OCI-LY1 (cell line): ENCODE data around the gene TMC5.

ENCODE experiments used
- H2AFZ ChIP-seq: fragments of 200-600 bp; sonication (generic), shearing (Covaris generic); 2 replicates; pipeline ENCODE4 v1.6.0; 2014; ENCODE audit warnings: antibody characterized with exemption, mild to moderate bottlenecking, low read length
- H3F3A ChIP-seq: fragments of 200-600 bp; sonication (generic), shearing (Covaris generic); 2 replicates; pipeline ENCODE4 v1.6.0; 2014; ENCODE audit warnings: mild to moderate bottlenecking, antibody characterized with exemption, low read length, moderate library complexity; ENCODE audit not compliant: insufficient read depth
- H3K27ac ChIP-seq: fragments of 200-600 bp; sonication (generic); 2 replicates; pipeline ENCODE4 v1.5.1; 2014; ENCODE audit warnings: low read length, mixed run types, mild to moderate bottlenecking, low read depth; ENCODE audit not compliant: poor library complexity, severe bottlenecking
- H3K27me3 ChIP-seq: fragments of 200-600 bp; sonication (generic); 2 replicates; pipeline ENCODE4 v1.6.0; 2014; ENCODE audit warnings: antibody characterized with exemption, mild to moderate bottlenecking, low read length, moderate library complexity; ENCODE audit not compliant: insufficient read depth
- H3K36me3 ChIP-seq: fragments of 200-600 bp; sonication (generic); 2 replicates; pipeline ENCODE4 v1.6.1; 2014; ENCODE audit warnings: mild to moderate bottlenecking, antibody characterized with exemption, low read length, moderate library complexity, mixed read lengths; ENCODE audit not compliant: insufficient read depth
- H3K4me1 ChIP-seq: fragments of 200-600 bp; sonication (generic); 2 replicates; pipeline ENCODE4 v1.5.1; 2014; ENCODE audit warnings: mild to moderate bottlenecking, low read length, moderate library complexity; ENCODE audit not compliant: insufficient read depth, severe bottlenecking
- H3K4me2 ChIP-seq: fragments of 200-600 bp; sonication (generic), shearing (Covaris generic); 2 replicates; pipeline ENCODE4 v1.6.1; 2014; ENCODE audit warnings: low read length
- H3K4me3 ChIP-seq: fragments of 200-600 bp; sonication (generic); 2 replicates; pipeline ENCODE4 v1.5.1; 2014; ENCODE audit warnings: low read length, low read depth, mild to moderate bottlenecking, mixed read lengths; ENCODE audit not compliant: poor library complexity, severe bottlenecking
- H3K79me2 ChIP-seq: fragments of 200-600 bp; shearing (Covaris generic); 2 replicates; pipeline ENCODE4 v1.6.1; 2016; ENCODE audit warnings: mixed run types, low read length, mixed read lengths; ENCODE audit not compliant: insufficient read depth
- H3K9ac ChIP-seq: fragments of 200-600 bp; sonication (generic), shearing (Covaris generic); 2 replicates; pipeline ENCODE4 v1.6.1; 2014; ENCODE audit warnings: mild to moderate bottlenecking, low read length, mixed read lengths
- H3K9me2 ChIP-seq: fragments of 200-600 bp; sonication (generic), shearing (Covaris generic); 2 replicates; pipeline ENCODE4 v1.6.1; 2014; ENCODE audit warnings: low read depth, mild to moderate bottlenecking, low read length, mixed read lengths
- H3K9me3 ChIP-seq: fragments of 200-600 bp; shearing (Covaris generic); 2 replicates; pipeline ENCODE4 v1.6.1; 2014; ENCODE audit warnings: low read length, mixed read lengths
- H4K20me1 ChIP-seq: fragments of 200-600 bp; sonication (generic), shearing (Covaris generic); 2 replicates; pipeline ENCODE4 v1.6.0; 2016; ENCODE audit warnings: mild to moderate bottlenecking, low read length; ENCODE audit not compliant: insufficient read depth
- CTCF ChIP-seq: fragments of 200-600 bp; sonication (generic), shearing (Covaris generic); IDR thresholded peaks from 2 replicates; pipeline ENCODE4 v1.5.1; 2017; ENCODE audit warnings: mild to moderate bottlenecking, antibody characterized with exemption, low read length, moderate library complexity, mixed read lengths
- EZH2 ChIP-seq: fragments of 200-600 bp; sonication (generic), shearing (Covaris generic); IDR thresholded peaks from 2 replicates; pipeline ENCODE4 v1.8.0; 2017; ENCODE audit warnings: borderline replicate concordance, mixed run types, mild to moderate bottlenecking, antibody characterized with exemption, low read length, moderate library complexity, mixed read lengths

TMC5 gene

GRCh38 chr16:19525385-19525723 lies 107.7 kb downstream of the TMC5 start:
- Histone ChIP-seq H3K9me2 (no peaks in the 10 kb centered on the region), H3K9me3 (no peaks in the 10 kb centered on the region), H3K36me3 (peaks cover 25% of the 10 kb centered on the region; the same call in 1 of the 2 replicates), H3K9ac (peak overlapping the region; percentile 88), H3F3A (0 out of 2 replicates have a peak, but pooled peaks cover 4% of the 10 kb centered on the region), H3K27ac (peak overlapping the region; percentile 59), H3K27me3 (no peaks in the 10 kb centered on the region), H3K79me2 (peaks cover 40% of the 10 kb centered on the region), H3K4me1 (peaks cover 39% of the 10 kb centered on the region), H4K20me1 (no peaks in the 10 kb centered on the region), H2AFZ (no peak overlapping the region), H3K4me2 (peak overlapping the region; percentile 97), H3K4me3 (peak overlapping the region; percentile 99)
- TF ChIP-seq EZH2 (no peak), CTCF (no peak)

DNA sequence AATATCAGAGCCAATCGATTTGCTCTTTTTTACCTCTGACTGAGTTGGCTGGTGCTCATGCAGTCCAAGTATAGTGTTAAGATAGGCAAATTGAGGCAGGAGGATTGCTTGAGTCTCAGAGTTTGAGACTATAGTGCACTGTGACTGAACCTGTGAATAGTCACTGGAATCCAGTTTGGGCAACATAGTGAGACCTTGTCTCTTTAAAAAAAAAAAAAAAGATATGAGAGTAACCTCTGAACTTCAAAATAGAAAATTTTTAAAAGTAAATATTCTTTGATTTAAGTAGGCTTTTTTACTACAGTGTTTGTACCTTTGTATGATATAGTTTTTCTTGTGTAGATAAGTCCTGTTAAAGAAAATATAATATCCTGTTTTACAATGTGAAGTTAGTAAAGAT lies 109.5 kb downstream of the TMC5 start:
- Histone ChIP-seq H3K27me3 (no peaks in the 10 kb centered on the region), H3K27ac (no peak overlapping the region), H3K36me3 (peaks cover 31% of the 10 kb centered on the region; the same call in 1 of the 2 replicates), H3K4me1 (peaks cover 29% of the 10 kb centered on the region), H3K4me3 (no peak overlapping the region), H3K9ac (no peak overlapping the region), H3K4me2 (no peak overlapping the region), H3K9me3 (no peaks in the 10 kb centered on the region), H2AFZ (no peak overlapping the region), H4K20me1 (no peaks in the 10 kb centered on the region), H3F3A (0 out of 2 replicates have a peak, but pooled peaks cover 4% of the 10 kb centered on the region), H3K79me2 (peaks cover 30% of the 10 kb centered on the region), H3K9me2 (no peaks in the 10 kb centered on the region)
- TF ChIP-seq CTCF = no peak
- no peak for TF ChIP-seq EZH2

GRCh38 chr16:19528666-19529065 lies 111.0 kb downstream of the TMC5 start:
- peaks cover 30% of the 10 kb centered on the region for H3K79me2 ChIP-seq
- no peak overlapping the region for H3K27ac ChIP-seq
- H3F3A ChIP-seq = no peaks in the 10 kb centered on the region
- no peak overlapping the region for H2AFZ ChIP-seq
- TF ChIP-seq EZH2 (no peak), CTCF (no peak)
- H3K27me3 ChIP-seq = no peaks in the 10 kb centered on the region
- H3K9ac ChIP-seq = no peak overlapping the region
- no peak overlapping the region for H3K4me3 ChIP-seq
- H3K9me3 ChIP-seq = no peaks in the 10 kb centered on the region
- H3K36me3 ChIP-seq = peaks cover 46% of the 10 kb centered on the region
- H4K20me1 ChIP-seq = no peaks in the 10 kb centered on the region
- no peaks in the 10 kb centered on the region for H3K9me2 ChIP-seq
- H3K4me2 ChIP-seq = no peak overlapping the region
- H3K4me1 ChIP-seq = peaks cover 16% of the 10 kb centered on the region
